ENCODE measurements around the gene FAM222B.
A peak's percentile ranks its signal among the peaks of the same experiment; 100 is the strongest.

Gene FAM222B

DNA sequence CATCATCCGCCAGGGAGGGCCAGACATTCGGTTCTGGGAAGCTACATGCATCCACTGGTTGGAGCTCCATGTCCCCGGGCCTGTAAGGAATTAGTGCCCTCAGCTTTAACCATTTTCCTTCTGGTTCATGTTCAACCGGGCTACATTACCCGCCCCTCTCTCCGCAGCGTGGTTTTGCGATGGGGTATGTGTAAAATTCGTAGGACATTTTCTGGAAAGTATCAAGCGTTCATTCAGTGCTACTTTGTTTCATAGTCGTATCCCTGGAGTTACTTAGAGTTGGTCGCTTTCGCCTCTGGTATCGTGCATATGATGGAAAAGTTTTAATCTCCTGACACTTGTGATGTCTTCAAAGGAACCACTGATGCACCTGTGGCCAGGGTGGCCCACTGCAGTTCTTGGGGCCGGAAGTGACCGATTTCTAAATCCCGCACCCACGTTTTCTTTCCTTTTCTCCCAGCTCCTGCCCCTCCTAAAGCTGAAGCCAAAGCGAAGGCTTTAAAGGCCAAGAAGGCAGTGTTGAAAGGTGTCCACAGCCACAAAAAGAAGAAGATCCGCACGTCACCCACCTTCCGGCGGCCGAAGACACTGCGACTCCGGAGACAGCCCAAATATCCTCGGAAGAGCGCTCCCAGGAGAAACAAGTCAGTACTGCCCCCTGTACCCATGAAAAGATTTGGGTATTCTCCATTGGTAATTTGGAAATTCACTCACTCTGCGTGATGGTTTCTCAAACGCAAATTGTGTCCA lies 122.2 kb downstream of the FAM222B start:
- no peak for DNase-seq (ENCODE audit: low read depth)
- peak overlapping the region; percentile 98 for H3K4me3 ChIP-seq (replicated peaks; ENCODE audit: low read depth, low read length)
- TF ChIP-seq, protein P1, sequence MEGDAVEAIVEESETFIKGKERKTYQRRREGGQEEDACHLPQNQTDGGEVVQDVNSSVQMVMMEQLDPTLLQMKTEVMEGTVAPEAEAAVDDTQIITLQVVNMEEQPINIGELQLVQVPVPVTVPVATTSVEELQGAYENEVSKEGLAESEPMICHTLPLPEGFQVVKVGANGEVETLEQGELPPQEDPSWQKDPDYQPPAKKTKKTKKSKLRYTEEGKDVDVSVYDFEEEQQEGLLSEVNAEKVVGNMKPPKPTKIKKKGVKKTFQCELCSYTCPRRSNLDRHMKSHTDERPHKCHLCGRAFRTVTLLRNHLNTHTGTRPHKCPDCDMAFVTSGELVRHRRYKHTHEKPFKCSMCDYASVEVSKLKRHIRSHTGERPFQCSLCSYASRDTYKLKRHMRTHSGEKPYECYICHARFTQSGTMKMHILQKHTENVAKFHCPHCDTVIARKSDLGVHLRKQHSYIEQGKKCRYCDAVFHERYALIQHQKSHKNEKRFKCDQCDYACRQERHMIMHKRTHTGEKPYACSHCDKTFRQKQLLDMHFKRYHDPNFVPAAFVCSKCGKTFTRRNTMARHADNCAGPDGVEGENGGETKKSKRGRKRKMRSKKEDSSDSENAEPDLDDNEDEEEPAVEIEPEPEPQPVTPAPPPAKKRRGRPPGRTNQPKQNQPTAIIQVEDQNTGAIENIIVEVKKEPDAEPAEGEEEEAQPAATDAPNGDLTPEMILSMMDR (IDR thresholded peaks at IDR 0.05; ENCODE audit: low read length, missing control alignments): no peak

DNA sequence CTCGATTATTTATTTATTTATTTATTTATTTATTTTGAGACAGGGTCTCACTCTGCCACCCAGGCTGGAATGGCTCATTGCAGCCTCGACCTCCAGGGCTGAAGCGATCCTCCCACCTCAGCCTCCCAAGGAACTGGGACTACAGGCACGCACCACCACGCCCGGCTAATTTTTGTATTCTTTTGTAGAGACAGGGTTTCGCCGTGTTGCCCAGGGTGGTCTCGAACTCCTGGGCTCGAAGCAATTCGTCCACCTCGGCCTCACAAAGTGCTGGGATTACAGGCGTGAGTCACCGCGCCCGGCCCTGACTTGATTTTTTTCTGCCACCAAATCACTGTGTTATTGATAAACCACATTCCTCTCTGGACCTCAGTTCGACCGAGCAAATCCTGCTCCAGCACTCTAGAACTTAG lies 123.6 kb downstream of the FAM222B start:
- peak overlapping the region; percentile 98 for H3K4me3 ChIP-seq (replicated peaks; ENCODE audit: low read depth, low read length)
- DNase-seq (ENCODE audit: low read depth): no peak
- TF ChIP-seq, protein P1 (IDR thresholded peaks at IDR 0.05; ENCODE audit: low read length, missing control alignments): no peak

DNA sequence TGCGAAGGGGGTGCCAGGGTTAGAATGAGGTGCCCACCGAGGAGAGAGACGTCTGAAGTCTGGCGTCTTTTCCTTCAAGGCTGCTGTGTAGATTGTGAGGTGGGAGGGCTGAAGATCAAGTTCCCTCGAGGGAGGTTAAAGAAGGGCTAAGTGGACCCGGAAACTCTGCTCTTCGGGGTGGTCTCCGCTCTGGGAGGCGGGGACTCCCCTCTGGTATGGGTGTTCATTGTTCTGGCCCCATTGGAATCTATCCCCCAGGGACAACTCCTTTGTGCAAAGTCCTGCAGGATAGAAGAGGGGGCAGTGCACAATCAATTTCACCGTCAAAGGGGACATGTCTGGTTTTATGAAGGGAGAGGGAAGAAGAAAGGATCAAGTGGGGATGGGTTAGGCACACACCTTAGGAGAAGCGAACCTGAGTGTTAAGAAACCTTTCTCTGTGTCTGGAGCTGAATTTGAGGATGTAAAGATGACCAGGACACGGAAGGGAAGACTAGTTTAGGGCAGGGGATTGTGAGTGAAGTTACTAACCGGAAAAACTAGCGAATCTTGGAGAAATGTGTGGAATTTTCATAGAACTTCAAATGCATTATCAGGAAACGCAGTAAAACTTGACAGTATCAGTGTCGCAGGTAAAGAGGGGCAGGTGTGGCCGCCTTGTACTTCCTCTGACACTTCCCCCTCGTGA lies 124.1 kb downstream of the FAM222B start:
- peak; percentile 52 for DNase-seq (ENCODE audit: low read depth)
- H3K4me3 ChIP-seq (replicated peaks; ENCODE audit: low read depth, low read length): peak overlapping the region; percentile 98
- TF ChIP-seq, protein P1 (IDR thresholded peaks at IDR 0.05; ENCODE audit: low read length, missing control alignments): no peak

DNA sequence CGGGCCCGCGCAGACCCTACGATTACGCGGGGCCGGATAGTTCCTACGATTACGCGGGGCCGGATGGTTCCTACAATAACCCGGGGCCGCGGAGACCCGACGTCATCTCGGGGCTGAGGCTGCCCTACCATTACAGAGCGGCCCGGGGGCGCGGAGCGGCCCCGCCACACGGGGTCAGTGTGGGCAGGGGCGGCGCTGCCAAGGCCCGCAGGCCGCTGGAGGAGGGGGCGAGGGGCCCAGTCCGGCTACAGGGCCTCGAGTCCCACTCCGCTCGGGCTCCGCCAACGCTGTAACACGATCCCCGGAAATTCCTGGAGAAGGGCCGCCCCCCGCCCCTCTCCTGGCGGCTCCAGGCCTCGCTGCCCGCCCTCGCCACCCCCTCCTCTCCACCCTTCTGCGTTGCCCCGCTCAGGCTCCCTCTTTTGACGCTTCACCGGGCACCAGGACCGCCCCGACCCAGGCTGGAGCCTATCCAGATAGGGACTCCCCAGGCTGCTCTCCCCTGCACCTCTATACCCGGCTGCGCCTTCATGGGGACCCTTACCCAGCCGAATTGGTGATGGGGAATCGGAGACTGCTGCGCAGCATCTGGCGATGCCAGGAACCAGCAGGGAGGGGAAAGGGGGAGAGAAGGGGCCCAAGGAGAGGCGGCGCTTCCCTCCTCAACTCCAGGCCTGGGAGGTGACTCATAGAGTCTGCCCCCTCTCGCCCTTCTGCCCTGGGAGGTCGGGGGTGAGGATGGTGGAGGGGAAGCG lies 124.8 kb downstream of the FAM222B start, which contains the start of gene RAB34:
Gene RAB34, minus strand, starts transcription at position 291 of the 755 bp plus-strand sequence. CDS start 602 bp downstream, outside the sequence.
- H3K4me3 ChIP-seq (replicated peaks; ENCODE audit: low read depth, low read length): peak within 1 kb of the TSS; percentile 81
- TF ChIP-seq, protein P1 (IDR thresholded peaks at IDR 0.05; ENCODE audit: low read length, missing control alignments): peak; percentile 2
- peak; percentile 91 for DNase-seq (ENCODE audit: low read depth)

DNA sequence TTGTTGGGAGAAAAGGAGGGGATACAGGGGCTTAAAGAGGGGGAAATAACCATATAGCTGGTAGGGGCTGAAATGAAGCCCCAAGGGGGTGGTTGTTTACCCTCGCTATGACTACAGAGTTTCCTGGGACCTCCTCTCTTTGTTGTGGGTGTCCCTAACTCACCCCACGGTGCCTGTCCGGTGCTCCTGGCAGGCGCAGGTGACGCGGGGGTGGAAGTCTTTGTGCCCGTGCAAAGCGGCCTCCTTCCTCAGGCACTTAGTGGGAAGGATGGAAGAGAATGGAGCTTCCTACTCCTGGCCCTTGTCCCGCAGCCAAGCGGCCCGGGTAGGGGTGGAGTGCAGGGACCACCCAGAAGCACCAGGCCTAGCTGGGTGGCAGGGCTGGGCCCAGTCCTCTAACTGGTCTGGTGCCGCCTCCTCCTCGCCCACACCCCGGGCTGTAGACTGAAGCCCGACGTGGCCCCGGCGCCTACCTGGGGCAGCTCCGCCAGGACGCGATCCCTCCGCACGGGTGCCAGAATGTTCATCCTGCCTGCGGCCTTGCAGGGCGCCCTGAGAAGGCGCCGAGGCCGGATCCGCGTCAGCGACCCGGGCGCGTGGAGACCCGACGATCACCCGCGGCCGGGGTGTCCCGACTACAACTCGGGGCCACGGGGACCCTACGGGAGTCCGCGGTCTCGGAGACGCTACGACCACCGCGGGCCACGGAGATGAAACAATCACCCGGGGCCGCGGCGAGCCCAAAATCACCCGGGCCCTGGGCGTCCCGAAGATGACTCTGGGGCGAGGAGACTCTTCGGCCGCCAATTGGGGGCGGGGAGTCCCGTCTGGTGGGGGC lies 125.6 kb downstream of the FAM222B start:
- peak; percentile 44 for DNase-seq (ENCODE audit: low read depth)
- H3K4me3 ChIP-seq (replicated peaks; ENCODE audit: low read depth, low read length): peak overlapping the region; percentile 81
- TF ChIP-seq, protein P1 (IDR thresholded peaks at IDR 0.05; ENCODE audit: low read length, missing control alignments): no peak

DNA sequence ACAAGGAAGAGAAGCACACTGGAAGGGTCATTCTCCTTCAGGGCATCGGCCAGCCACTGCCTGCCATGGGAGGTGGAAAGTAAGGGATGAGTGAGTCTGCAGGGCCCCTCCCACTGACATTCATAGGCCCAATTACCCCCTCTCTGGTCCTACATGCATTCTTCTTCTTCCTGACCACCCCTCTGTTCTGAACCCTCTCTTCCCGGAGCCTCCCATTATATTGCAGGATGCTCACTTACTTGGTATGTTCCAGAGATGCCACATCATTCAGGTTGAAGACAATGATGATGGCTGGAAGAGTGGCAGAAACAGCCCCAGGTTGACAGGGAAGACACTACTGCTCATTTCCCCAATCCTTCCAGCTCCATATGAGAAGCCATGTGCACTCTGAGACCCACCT lies 127.4 kb downstream of the FAM222B start:
- H3K4me3 ChIP-seq (replicated peaks; ENCODE audit: low read depth, low read length): no peak overlapping the region
- DNase-seq (ENCODE audit: low read depth): no peak
- TF ChIP-seq, protein P1 (IDR thresholded peaks at IDR 0.05; ENCODE audit: low read length, missing control alignments): no peak
